ENCODE results near the gene ZNF407.
"Not testable (repeated sequence)": the region's sequence is repeated elsewhere in the genome, so short reads cannot be mapped to it uniquely, and the experiment has no call there.

Gene ZNF407

DNA sequence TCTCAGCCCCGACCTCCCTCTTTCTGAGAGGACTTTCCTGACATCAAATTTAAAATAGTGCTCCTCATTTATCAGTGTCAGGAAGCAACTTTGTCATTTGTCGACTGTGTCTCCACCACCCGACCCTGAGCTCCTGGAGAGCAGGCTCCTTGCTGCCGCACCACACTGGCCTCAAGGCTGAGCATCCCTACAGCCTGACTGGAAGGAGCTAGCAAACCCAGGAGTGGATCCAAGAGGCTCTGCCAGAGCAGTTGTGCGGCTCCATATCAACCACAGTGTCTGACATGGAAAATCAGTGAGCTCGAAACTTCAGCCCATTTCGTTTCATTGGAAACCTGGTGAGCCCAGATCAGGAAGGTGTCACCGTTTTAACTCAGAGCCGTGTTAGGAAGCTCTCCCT, 486.1 kb downstream of the ZNF407 start:
- in situ Hi-C loops (cut with HindIII; ENCODE audit: low sequenced_read_pairs) = no loop called here

DNA sequence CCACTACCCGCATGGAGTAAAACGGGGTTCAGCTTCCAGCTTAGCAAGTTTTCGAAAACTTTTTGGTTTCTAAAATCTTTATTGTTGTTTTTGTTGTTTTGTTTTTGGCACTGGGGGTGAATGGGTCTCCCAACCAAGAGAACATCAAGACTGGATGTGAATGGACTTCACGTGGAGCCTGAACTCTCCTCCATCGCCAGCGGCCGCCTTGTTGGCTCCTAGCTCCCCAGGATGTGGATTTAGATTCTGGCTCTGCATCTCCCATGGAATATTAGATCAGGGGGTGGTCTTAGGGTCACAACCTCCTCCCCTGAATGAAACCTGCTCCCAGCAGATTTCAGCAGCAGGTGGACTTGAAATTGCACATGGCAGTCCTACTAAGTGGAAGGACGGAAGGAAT, 488.0 kb downstream of the ZNF407 start:
- in situ Hi-C loops (cut with HindIII; ENCODE audit: low sequenced_read_pairs) = not testable (repeated sequence)

DNA sequence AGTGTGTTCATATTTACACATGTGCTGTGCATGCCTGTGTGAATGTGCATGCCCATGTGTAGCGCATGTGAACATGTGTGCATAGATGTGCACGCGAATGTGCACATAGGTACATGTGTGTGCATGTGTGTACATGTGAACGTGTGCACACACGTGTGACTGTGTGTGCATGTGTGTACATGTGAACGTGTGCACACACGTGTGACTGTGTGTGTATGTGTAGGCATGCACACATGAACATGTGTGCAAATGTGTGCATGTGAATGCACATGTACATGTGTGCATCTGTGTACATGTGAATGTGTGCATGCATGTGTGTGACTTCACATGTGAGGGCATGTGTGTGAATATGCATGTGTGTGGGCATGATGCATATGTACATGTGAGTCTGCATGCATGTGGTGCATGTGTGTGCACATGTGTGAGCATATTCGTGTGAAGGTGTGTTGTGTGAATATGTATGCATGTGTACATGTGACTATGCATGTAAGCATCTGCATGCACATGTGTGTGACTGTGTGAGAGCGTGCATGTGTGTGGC, 488.9 kb downstream of the ZNF407 start:
- in situ Hi-C loops (cut with HindIII; ENCODE audit: low sequenced_read_pairs) = no loop called here

DNA sequence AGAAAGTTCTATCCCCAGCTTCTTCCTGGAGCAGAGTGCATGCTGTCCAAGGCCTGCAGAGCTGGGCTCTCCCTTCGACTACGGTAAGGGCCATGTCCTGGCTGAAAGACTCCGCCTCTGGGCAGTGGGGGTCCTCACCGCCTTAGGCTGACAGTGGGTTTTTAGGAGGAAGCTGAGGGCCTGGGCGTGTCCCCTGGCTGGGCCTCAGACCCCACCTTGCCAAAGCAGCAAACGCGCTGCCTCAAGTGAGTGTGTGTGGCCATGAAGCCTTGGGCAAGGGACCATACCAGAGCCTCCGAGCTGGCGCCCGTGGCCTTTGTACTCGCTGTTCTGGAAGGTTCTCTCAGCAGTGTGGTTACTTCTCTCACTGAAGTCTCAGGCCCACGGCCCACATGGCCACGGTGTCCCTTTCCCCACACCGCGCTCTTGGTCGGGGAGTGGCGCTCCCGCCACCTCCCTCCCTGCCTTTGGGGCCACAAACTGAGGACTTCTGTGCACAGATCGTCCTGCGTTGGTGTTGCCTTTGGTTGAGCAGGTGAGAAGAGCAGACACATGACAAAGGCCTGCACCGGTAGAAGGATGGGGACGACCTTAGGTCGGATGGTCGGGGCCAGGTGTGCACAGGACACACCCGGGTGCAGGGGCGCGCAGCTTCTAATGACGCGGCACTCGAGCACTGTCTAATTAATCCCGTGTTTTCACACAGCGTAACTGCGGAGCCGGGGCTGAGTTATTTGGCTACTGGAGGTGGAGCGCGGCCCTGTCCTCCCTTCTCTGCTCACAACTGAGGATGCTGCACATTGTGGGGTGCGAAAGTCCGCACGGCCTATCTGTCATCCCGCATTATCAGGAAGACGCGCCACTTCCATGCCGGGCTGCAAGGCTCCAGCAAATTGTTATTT, 489.7 kb downstream of the ZNF407 start:
- in situ Hi-C loops (cut with HindIII; ENCODE audit: low sequenced_read_pairs) = no loop called here

DNA sequence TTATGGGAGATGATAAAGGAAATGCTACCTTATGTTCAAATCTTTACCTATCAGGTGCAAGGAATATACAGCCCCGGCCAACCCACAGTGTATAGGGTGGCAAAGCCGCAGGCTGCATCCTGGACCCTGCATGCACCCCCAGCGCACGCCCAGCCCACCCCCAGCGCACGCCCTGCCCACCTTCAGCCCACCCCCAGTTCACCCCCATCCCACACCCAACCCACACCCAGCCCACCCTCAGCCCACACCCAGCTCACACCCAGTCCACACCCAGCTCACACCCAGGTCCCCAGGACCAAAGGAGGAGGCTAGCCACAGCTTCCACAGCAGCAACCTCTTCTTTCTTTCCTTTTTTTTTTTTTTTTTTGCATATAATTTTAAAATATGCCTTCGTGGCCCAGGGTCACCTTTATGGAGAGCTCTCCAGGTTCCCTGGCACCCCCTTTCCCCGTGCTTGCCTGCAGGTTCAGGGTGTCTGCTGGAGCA, 490.4 kb downstream of the ZNF407 start:
- in situ Hi-C loops (cut with HindIII; ENCODE audit: low sequenced_read_pairs) = no loop called here

DNA sequence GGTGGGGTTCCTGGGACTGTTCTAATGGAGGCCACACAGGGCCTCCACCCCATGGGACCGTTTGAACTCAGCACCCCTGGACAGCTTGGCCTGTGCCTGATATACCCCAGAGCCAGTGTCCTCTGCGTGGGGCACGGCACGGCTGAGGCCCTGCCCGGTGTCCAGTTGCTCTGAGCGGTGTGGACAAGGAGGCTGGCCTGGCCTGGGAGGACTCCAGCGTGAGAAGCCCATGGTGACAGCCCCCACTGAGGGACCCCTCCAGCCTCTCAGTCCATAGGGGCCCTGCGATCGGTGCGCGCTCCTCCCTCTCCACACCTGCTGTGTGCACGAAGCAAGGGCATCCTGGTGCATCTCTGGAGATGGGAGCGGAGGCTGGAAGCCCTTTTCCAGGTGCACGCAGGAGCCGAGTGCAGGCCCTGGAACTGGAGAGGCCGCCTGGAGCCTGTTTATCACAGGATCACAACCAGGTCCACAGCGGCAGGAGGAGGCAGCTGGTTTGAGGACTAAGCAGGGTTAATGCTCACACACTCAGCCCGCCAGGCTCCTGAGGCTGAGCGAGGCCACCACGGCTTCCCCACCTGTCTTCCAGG, 491.0 kb downstream of the ZNF407 start:
- in situ Hi-C loops (cut with HindIII; ENCODE audit: low sequenced_read_pairs) = no loop called here

DNA sequence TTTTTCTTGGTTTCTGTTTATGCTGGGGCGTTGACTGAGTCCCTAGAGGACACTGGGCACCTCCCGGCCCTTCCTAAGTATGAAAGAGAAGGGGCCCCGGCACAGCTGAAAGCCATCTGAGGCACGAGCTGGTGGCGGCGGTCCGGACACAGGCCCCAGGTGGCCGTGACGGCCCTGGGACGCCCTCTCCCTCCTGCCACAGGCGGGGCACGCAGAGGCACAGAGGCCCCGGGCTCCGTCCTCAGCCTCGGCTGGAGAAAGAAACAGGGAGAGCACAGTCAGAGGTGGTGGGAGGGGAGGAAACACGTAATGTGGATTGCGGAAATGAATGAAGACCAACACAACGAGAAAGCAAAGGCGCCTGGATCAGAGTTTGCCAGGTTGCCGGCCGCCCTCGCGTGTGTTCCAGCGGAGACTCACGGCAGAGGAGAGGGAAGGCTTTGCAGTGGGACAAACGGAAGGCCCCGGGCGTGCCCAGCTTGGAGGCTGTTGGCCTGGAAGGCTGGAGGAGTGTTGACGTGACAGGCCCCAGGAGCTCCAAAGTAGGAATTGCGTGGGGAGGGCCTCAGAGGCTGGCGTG, 492.2 kb downstream of the ZNF407 start:
- in situ Hi-C loops (cut with HindIII; ENCODE audit: low sequenced_read_pairs) = no loop called here

DNA sequence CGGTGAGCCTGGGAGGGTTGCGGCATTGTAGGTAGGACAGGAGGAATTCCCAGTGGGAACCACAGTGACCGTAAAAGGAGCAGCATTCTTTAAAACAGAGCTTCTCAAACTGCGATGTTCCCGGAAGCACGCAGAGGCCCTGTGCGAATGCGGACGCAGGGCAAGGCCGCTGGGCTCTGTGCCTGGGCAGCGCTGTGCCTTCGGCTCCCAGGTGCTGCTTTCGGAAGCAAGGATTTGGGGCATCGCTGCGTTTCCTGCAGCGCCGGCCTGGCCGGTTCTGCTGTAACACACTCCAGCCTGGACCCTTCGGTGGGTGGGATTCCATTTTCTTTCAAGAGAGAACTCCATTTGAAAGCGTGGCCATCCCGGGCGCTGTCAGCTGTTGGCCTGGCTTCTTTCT, 492.7 kb downstream of the ZNF407 start:
- in situ Hi-C loops (cut with HindIII; ENCODE audit: low sequenced_read_pairs) = no loop called here

DNA sequence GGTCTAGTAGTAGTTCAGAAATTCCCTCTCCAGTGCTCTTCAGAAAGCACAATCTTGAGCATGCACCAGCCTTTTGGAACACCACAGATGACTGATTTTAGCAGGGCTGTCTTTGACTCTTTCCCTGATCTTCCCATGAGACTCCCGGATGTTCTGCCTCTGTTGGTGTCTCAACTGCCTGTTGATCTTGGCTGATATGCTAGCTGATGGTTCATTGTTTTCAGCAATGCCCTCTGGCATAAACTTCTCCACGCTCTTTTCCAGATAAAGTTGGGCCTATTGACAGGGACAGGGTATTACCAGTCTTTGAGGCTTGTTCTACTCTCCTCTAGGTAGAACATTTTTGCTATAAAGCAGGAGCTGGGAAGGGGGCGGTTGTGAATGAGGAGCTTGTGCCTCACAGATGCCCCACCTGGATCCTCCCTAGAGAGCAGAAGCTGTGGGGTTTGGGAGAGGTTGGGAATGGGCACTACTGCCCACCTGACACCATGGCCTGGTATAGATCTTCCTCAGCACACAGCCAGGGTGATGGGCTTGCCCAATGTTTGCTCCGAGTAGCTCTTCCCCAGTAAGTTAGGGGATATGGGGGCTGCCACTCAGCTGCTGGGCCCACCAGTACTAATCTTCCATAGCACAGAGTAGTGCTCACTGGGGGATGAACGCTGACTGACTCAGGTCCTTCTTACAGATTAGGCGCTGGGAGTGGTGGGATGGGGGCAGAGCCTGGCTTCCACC, 500.0 kb downstream of the ZNF407 start:
- in situ Hi-C loops (cut with HindIII; ENCODE audit: low sequenced_read_pairs) = no loop called here

DNA sequence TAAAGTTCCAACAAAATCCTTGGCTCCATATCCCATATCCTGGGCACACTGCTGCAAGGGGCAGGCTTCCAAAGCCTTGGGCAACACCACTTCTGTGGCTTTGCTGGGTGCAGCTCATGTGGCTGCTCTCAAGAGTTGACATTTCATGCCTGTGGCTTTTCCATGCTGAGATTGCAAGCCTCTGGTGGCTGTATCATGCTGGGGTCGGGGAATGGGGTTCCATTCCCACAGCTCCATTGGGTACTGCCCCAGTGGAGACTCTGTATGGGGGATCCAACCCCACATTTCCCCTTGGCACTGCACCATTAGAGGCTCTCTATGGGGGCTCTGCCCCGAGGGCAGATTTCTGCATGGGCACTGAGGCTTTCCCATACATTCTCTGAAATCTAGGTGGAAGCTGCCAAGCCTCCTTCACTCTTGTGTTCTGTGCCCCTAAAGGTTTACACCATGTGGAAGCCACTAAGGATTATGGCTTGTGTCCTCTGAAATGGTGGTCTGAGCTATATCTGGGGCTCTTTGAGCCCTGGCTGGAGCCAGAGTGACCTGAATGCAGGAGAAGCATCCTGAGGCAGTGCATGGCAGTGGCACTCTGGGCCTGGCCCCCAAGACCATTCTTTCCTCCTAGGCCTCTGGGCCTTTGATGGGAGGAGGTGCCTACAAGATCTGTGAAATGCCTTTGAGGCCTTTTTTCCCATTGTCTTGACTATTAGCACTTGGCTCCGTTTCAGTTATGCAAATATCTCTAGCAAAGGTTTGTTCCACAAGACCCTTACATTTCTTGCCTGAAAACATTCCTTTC, 503.4 kb downstream of the ZNF407 start:
- in situ Hi-C loops (cut with HindIII; ENCODE audit: low sequenced_read_pairs) = no loop called here

DNA sequence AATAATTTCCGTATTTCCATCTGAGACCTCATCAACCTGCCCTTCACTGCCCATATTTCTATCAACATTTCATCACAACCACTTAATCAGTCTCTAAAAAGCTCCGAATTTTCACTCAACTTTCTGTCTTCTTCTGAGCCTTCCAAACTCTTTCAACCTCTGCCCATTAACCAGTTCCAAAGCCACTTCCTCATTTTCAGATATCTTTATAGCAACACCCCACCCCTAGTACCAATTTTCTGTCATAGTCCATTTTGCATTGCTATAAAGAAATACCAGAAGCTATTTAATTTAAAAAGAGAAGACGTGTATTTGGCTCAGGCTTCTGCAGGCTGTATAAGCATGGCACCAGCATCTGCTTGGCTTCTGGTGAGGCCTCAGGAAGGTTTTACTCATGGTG, 504.2 kb downstream of the ZNF407 start:
- in situ Hi-C loops (cut with HindIII; ENCODE audit: low sequenced_read_pairs) = no loop called here

DNA sequence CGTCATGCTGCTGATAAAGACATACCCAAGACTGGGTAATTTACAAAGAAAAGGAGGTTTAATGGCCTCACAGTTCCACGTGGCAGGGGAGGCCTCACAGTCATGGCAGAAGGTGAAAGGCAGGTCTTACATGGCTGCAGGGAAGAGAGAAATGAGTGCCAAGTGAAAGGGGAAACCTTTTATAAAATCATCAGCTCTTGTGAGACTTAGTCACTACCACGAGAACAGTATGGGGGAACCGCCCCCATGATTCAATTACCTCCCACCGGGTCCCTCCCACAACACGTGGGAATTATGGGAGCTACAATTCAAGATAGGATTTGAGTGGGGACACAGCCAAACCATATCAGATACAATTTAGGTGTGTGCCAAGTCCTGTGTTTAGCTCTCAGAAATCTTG, 506.4 kb downstream of the ZNF407 start:
- in situ Hi-C loops (cut with HindIII; ENCODE audit: low sequenced_read_pairs) = not testable (repeated sequence)

DNA sequence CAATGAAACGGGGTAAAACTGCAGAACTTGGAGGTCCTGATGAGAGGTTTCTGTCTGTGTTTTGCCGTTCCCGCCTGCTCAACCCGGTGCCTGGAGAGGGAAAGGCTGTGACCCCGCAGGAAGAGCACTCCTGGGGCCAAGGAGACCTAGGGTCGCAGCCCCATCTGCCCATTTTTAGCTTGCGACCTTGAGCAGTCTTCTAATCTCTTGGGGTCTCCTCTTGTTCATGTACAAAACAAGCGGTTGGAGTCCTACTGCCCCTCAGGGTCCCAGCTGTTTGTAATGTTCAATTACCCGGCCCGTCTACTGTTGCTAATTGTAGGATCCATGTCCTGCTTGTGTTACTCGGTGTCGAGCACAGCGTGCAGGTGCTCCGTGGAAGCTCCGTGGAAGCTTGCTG, 506.8 kb downstream of the ZNF407 start:
- in situ Hi-C loops (cut with HindIII; ENCODE audit: low sequenced_read_pairs) = no loop called here

DNA sequence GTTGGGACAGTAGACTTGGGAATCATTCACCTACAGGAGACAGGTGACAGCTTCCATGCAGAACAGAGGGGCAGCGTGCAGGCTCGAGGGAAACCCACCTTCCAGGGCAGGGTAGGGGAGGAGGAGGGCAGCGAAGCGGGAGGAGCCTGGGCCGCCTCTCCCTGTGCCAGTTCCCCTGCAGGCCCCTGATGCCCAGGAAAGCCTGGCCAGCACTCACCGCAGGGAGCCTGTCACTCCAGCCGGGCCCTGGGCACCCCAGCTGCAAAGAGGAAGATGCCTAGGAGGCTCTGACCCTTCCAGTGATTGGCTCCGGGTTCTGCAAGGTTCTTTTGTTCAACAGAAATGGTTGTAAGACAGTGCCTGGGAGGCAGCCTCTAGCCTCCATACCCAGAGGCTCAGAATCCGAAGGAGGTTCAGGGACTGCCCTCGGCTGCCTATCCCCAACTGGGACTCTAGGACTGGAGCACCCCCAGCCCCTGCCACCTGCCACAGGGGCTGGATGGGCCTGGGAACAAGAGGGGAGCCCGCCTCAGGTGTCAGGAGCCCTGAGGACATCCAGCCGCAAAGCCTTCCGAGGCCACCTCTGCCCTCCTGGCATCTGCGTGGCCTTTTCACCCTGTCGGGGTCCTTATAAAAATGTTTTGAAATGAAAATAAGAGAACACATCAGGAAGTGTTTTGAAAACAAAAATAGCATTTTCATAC, 508.0 kb downstream of the ZNF407 start:
- in situ Hi-C loops (cut with HindIII; ENCODE audit: low sequenced_read_pairs) = no loop called here

DNA sequence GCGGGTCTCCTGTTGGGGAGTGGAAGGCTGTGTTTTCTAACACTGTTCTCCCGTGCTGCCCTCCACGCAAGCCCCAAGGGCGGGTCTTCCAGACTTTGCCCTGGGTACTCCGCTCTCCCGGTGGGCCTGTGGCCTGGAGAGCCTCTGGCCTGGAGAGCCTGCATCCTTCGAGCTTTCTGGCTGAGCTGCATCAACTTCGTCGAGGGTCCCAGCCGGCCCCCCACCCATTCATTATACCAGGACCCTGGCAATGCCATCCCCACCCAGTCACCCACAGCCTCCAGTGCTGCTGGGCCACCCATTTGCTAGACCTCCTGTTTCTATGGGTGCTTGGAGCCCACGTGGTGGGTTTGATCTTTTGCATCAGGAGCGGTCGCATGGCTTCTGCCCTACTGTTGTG, 509.1 kb downstream of the ZNF407 start:
- in situ Hi-C loops (cut with HindIII; ENCODE audit: low sequenced_read_pairs) = no loop called here

DNA sequence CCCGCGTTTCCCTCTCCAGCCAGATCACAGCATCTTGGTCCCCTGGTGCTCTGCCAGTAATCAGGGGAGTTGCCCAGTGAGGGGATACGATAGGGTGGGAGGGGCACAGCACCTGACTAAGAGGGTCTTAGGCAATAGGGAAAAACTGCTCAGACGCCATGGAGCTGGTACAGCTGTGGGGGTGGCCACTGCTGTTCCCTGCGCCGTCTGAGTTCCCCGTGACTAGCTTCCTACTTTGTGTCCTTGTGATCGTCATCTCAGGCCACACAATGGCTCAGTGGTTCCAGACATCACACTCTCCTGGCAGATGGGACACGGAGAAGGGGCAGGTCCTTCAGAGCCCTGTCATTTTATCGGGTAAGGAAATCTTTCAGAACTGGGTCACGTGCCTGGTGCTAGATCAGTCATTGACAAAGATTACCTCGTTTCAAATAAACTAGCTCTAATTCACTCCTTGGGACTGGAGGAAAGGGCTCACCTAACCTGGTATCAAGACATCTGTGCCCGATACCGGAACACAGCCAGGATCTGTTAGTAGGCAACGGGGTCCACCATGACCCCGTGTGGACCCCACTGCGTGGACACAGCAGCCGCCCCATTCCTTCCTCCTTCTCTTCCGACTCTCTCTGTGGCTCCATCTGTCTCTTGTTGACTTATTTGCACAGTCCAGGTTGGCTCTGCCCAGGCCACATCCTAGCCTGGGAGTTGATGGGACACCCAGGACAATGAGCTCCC, 509.7 kb downstream of the ZNF407 start:
- in situ Hi-C loops (cut with HindIII; ENCODE audit: low sequenced_read_pairs) = no loop called here

DNA sequence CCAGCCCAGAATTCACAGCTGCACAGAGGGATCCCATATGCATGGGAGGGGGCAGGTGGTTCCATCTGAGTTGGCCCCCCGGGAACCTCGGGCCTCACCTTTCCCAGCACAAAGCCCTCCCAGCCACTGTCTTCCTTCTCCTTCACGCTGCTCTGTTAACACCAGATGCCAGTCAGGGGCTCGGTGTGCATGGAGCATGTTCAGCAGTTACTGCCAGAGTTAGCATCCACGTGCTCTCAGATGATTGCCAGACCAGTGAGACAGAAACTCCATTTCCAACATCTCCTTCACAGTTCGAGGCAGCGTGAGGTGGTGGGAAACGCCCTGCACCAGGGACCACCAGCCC, 510.2 kb downstream of the ZNF407 start:
- in situ Hi-C loops (cut with HindIII; ENCODE audit: low sequenced_read_pairs) = no loop called here

DNA sequence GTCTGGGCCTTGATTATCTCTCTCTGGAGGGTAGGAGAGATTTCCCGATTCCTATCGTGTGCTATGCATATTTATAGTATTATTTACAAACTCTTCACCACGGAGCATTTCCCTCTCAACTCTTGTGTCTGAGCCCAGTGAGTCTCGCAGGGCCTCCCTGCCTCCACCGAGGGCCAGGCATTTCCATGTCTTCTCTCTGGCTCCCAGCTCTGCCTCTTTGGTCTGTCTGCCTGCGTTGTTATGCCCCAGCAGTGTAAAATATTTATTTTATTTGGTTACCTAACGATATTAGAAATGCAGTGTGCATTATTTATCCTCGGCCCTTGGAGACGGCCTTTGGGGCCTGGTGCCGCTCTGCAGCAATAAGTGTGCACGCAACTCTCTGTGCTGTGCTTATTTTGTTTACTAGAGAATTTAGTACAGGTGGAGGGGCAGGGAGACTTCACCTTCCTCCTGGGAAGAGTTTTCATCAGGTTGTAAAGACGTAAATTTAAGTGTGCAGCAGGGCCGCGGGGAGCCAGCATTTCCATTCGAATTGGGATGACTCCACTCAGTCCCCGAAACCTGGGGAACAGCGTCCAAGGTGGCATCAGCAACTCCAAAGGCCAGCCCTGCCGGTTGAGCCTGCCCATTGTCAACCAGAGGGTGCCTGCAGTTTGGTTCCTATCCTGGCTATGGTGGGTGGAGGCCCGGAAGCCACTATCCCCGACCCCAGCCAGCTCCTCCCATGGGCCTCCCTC, 511.1 kb downstream of the ZNF407 start:
- in situ Hi-C loops (cut with HindIII; ENCODE audit: low sequenced_read_pairs) = no loop called here
